HG03103 (cell line): ENCODE data around the gene CACNA1H.

Experiments
- ATAC-seq: cut with Tn5 transposase; IDR thresholded peaks from one replicate; pipeline ENCODE4 v1.9.1; 2021; ENCODE audit warnings: low read depth; ENCODE audit not compliant: unreplicated experiment

CACNA1H gene

DNA sequence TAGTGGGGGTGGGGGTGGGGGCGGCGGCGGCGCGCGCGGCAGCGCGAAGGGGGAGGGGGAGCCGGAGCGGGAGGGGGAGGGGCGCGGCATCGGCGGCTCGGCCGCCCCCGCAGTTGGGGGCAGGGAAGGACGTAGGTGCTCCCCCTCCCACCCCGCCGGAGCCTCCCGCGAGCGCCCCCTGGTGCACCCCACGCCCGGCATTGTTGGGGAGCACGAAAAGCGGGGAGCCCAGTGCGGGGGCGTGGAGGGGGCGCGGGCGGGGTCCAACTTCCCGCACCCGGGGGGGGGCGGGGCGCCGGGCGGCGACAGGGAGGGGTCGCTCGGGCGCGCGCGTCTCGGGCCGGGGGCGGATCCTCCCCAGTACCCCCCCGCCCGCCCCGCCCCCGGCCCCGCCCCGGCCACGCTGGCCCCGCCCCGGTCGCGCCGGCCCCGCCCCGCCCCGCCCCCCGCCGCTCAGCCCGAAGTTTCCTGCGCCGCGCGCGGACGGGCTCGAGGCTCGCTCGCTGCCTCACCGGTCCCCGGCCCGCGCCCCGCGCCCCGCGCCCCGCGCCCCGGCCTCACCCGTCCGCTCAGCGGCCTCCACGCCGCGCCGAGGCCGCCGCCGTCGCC, at the start of gene CACNA1H:
CACNA1H (plus strand) TSS at position 456 of the 609 bp plus-strand sequence. CDS start 632 bp downstream, outside the sequence.
- no peak for ATAC-seq

DNA sequence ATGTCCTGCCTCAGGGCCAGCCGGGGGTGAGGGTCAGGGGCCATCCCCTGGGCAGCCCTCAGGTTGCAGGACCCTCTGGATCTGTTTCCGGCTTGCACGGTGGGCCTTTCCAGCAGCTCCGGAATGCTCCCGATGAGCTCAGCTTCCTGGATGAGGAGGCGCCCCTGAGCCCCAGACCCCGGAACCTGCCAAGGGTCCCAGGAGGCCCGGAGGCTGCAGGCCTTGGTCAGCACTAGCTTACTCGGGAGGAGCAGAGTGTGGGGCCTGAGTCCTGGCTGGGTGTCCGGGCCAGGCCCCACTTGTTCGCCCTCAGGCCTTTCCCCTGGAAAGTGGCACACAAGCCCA, 49.3 kb upstream of the CACNA1H start:
- no peak for ATAC-seq

DNA sequence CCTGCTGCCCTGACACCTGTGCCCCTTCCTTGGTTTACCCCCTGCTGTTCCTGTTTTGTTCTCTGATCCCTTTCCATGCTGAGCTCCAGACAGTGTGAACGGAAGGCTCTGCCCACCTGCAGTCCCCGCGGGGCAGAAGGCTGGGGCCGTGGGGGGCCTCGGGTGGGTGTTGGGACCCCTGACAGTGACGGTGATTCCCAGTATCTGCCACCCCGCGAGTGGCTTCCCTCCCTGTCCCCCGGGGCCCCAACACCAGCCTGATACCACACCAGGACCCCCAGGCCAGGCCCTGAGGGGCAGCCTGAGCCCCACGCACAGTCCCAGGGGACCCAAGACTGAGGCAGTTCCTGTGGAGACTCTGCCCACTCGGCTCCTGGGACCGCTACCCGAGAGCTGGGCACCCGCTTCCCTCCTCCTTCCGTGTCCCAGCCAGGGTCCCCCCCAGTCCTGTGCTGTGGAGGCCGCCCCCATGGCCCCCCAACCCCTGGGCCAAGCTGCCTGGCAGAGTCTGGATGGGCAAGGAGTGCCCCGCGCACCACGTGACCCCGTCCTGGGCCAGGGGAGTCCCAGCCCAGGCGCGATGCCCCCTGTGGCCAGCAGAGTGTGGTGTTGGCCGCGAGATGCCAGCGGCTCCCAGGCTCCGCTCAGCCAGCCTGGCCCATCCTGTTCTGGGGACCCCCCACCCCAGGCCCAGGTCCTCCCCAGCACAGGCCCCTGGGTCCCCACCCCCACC, 46.9 kb upstream of the CACNA1H start:
- no peak for ATAC-seq

DNA sequence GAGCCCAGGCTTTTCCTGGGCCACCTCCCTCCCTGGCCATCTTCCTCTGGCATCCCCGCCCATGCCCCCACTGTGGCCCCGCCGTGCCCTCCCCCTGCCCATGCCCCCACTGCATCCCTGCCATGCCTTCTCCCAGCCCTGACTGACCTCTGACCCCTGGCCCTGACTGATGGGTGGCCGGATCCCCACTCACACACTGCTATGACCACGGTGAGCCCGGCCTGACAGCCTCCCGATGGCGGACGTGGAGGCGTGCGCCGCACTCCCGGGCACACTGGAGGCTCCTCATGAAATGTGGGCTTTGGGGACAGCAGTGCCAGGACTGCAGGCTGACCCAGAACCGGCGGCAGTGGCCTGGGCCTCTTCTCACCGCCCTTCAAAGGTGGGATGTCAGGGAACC, 46.2 kb upstream of the CACNA1H start:
- no peak for ATAC-seq

DNA sequence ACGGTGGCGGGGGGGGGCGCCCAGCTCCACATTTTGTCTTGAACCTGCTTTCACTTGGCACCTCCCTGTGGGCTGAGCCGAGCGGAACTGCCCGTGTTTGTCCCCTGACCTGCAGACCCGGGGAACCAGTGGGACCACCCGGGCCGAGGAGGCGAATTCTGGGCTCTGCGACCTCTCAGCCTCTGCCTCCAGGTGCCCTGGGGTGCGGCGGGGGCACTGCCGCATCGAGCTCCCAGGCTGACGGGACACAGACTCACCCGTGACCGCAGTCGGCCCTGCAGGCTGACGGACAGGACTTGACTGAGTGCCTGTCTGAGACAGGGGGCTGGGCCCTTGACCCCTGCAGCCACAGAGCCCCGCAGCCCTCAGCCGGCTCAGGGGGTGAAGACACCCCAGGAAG, 45.8 kb upstream of the CACNA1H start:
- no peak for ATAC-seq

DNA sequence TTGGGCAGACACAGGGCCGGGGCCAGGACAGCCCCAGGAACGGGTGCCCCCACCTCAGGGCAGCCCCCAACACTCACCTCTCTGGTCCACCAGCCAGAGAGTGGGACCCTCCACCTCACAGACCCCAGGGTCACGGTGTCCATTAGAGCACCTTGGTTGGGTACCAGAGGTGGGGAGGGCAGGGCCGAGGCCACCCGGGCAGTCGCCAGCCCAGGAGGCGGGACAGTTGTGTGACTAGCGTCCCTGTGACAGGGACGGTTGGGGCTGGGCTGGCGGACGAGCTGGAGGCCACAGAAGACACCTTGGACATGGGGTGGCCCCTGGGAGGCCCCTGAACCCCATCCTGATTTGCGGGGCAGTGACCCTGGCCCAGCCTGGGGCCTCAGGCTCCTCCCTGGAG, 45.2 kb upstream of the CACNA1H start:
- no peak for ATAC-seq

DNA sequence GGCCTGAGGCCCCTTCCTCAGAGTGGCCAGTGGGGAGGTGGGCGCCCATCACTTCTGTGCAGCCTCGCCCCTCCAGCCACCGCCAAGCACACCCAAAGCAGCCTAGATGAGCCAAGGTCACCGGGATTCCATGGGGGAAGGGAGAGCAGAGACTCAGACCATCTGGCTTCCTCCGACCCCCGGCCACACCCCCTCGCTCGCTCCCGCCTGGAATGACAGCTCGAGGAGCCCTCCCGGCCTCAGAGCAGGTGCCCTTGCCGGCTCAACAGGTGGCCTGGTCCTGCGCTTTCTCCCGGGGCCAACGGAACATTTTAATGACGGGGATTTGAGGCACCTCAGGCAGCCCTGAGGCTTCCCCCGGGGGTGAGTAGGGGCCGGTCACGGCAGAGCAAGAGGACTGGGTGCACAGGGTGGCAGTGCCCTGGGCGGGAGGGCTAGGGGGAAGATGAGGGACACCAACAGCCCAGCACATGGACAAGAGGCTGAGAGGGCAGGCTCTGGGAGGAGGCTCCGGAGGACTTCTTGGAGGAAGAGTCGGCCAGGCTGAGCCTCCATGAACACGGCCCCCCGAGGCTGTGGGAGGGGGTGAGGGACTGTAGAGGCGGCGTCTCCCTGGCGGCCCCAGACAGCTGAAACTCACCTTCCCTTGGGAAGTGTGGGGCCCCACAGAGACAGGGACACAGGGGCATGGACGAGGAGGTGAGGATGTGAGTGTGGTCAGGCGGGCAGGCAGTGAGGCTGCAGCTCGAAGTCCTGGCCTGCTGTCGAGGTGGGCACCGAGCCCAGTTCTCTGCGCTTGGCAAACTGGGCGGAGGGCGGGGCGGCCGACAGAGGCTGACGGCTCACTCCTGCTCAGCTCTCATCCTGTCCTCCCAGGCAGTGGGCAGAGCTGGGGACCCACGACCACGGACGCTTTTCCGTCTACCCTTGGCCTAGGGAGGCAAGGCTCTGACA, 44.3 kb upstream of the CACNA1H start:
- ATAC-seq = no peak

DNA sequence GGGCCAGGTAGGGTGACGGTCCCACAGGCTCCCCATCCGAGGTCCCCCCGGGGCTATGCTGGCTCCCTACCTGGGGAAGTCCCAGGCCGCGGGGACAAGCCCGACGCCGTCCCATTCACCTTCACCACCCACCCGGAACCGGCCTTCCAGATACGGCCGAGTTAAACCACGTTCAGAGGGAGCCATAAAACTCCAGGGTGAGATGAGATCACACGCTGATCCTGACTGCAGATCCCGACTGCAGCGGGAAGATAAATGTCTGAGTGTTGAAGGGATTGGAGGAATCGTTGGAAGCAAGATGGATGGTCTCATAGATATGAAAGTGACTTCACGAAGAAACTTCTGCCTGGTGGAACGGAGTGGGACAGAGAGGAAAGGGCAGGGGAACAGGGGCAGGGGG, 43.3 kb upstream of the CACNA1H start:
- ATAC-seq = no peak

DNA sequence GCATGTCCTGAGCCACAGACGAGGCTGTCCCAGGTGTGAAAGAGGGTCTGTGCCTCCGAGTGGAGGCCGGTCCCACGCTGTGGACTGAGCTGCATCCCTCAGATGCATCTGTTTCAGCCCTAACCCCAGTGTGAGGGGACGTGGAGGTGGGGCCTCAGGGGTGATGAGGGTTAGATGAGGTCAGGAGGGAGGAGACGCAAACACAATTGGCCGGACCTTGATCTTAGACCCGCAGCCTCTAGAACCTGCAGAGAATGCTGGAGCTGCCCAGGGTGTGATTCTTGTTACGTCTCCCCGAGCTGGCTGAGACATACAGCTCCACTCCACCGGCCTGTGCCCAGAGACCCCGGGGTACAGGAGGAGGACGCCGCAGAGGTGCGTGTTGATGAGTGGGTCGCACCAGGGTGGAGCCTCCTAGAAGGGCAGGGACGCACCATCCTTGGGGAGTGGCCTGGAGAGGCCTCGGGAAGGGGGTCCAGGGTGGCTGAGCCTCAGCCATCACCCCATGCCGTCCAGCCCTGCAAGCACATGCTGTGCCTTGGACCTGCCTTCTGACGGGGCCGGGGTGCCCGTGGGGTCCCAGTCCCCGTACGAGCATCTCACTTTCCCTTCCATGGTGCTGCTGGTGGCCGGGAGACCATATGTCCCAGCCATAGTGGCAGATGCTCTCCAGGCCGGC, 40.3 kb upstream of the CACNA1H start:
- no peak for ATAC-seq

DNA sequence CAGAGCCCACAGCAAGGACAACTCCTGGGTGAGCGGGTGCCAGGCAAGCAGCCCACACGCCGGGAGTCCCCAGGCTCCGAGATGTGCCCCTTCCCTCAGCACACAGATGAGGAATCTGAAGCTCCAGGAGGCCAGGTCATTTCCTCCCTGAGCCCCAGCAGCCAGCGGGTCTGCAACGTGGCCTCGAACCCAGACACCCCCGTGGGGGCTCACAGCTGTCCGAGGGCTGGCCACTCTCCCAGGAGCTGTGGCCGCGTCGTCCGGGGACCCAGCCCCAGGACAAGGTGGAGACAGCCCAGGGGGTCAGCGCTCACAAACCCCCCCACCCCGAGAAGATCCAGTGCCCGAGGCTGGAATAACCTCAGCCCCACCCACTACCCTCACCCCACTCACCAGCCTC, 39.4 kb upstream of the CACNA1H start:
- ATAC-seq = no peak

DNA sequence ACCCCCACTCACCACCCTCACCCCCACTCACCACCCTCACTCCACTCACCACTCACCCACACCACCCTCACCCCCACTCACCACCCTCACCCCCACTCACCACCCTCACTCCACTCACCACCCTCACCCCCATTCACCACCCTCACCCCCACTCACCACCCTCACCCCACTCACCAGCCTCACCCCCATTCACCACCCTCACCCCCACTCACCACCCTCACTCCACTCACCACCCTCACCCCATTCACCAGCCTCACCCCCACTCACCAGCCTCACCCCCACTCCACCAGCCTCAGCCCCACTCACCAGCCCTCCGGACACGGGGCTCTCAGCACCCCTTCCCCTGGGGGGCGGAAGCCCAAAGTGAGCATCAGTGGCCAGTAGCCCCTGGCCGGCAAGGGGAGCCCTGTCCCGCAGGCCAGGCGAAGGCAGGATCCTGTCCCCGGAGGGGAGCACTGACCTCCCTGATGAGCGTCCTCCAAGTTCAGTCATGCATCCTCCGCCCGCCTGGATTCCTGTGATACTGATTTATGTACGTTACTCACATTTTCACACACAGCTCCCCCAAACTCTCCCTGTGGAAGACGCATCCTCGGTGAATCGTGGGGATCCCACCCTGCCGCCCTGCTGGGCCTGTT, 38.9 kb upstream of the CACNA1H start:
- ATAC-seq = no peak

DNA sequence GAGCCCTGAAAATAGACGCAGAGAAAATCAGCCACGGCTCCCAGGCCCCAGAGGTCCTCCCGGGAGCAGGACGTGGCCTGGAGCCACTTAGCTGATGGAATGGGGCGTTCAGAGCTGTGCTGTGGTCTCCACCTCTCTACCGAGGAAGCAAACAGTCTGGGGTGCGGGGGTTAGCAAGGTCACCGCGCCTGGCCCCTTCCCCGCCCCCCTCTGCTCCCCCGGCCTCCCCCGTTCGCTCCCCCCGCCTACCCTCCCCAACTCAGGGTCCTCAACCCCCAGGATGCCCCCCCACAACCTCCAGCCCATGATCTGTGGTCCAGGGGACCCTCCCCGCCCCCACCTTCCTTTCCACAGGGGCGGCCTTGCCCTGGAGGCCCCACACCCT, 36.2 kb upstream of the CACNA1H start:
- ATAC-seq = no peak

DNA sequence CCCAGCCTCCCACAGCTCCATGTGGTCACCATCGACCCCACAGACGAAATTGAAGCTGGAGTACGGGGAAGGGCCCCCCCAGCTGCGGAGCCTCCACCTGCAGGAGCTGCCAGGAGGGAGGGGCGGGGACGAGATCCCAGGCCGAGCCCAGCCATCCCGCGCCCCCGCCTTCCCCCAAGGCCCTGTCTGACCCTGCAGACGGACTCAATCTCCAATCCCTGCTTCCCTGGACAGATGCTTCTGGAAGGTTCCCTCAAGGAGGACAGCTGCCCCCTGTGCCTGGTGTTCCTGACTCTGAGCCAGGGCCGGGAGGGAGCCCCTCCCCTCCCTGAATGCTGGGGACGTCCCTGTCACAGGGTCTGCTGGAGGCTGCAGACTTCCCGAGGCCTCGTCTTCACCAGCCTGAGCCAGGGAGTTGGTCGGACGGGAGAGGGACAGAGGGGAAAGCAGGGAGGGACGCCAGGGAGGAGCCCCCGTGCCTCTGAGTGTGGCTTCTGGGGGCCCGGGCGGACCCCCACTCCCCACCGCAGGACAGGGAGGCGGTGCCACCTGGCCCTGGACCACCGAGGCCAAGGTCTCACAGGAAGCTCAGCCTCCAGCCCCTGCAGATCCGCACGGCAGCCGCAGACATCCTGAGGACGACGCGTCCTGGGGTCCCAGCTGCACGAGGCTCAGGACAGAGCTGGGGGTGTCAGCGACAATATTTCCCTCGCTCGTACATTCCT, 35.6 kb upstream of the CACNA1H start:
- no peak for ATAC-seq

DNA sequence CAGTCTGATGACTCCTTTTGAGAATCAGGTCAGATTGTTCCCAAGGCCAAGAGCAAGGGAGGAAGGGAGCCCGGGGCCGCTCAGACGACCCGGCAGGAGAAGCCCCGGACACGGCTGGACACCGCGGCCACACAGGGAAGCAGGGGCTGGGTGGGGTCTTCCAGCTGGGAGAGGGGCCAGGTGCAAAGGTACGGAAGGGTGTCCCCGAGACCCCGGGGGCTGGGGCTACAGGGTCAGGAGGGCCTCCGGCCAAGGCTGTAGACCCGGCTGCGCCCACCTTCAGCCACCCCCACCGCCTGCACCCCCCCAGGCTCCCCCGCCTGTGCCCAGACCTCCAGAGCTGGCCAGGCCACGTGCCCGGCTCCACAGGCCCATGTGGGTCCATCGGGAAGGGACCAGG, 35.0 kb upstream of the CACNA1H start:
- ATAC-seq = no peak

DNA sequence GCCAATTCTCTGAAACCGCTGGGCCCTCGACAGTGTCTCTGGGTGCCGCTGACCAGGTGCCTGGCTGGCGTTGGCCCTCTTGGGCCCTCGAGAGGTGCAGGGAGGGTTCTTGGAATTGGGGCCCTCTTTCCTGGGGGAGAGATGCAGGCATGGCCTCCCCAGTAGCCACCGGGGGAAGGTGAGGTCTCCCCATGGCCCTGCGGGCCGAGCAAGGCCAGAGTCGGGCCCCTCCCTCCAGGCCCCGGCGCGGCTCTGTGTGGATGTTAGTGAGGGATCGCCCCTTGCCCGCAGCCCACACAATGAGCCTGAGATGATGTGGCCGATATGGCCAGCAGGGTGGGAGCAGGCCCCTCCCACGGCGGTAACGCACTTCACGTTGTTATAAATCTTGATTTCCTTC, 33.8 kb upstream of the CACNA1H start:
- ATAC-seq = no peak

DNA sequence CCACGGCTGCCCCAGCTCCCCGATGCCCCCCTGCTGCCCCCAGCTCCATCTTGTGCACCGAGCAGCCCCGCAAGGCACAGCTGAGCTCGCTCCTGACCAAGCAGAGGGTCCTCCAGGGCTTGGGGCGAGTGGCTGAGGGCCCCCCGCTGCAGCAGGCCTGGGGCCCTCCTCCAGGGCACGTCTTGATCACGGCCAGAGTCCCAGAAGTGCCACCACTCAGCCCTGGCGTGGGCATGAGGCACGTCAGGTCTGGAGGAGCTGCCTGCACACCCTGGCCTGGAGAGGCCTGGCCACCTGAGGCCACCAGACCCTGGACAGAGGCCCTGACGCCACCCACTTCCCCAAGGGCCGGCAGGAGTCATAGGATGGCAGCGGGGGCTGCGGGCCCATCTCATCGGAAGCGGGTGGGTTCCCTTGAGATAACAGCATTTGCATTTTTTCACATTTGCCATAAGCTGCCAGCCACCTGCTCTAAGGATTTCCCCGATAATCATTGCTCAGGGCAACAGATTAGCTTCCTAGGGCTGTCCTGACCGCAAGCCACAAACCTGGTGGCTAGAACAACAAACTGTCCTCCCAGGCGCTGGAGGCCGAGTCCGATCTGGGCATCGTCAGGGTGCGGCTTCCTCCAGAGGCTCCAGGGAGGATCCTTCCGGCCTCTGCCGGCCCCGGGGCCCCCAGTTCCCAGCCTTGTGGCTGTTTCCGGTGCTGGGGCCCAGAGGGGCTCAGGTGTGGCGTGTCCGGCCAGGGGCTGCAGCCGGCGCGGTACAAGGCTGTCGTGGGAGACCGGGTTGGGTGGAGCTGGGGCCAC, 32.9 kb upstream of the CACNA1H start:
- no peak for ATAC-seq

DNA sequence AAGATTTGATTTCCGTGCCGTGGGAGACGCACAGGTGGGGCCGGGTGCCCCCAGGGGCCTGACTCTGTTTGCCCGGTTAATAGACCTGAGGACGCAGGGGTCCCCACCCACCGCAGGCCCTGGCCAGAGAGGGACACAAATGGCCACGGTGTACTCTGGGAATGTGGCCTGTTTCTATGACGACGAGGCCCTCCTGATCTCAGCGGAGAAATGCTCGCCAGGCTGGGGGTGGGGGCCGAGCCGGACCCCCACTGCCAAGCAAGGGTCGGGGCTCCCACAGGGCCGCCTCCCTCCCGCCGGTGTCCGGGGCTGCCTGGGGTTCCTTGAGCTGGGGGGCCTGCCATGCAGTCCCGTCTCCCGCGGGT, 32.3 kb upstream of the CACNA1H start:
- ATAC-seq = no peak

DNA sequence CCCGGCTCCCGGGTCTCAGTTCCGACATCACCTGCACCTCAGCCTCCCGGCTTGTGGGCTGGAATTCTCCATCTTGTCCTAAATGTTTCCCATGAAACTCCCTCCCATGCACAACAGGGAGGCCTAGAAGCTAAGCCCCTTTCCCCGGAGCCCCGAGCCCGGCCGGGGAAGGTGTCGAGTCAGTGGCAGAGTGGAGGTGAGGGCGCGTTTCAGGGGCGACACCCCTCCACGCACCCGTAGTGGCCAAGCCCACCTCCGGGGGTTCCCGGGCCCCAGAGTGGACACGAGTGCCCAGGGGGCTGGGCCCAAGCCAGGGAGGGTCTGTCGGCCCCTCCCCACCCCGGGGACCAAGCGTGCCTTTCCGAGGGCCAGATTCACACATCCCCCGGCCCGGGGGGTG, 31.9 kb upstream of the CACNA1H start:
- no peak for ATAC-seq
